IMR-90 (cell line): ENCODE data around the gene PET117. TPM values are rescaled to one million over a fixed set of nuclear protein-coding genes. Genes with fewer than 3 reads are reported as not detected.
"Not testable (repeated sequence)": the region's sequence is repeated elsewhere in the genome, so short reads cannot be mapped to it uniquely, and the experiment has no call there.

Experiments
- ATAC-seq: fragments of 200-7000 bp; cut with Tn5 transposase; 2 replicates; pipeline ENCODE4 v1.9.1; 2020; ENCODE audit warnings: low read depth, mild to moderate bottlenecking, moderate library complexity
- BruUV-seq: library from RNA; stranded (reverse); fragments of 400-500 nt; replicated peaks from 2 replicates; lab custom pipeline; 2021; lab: Mats Ljungman, UMichigan
- CTCF ChIA-PET: fragments of 300-600 bp; formaldehyde crosslinking; extraction: SDS; loops from one replicate; lab custom pipeline; 2021; ENCODE audit warnings: antibody characterized with exemption; lab: Yijun Ruan, JAX
- POLR2A ChIA-PET: fragments of 300-600 bp; sonication (Branson Sonifier 250); formaldehyde crosslinking; loops from one replicate; lab custom pipeline; 2022; ENCODE audit warnings: antibody characterized with exemption; ENCODE audit not compliant: unreplicated experiment; lab: Charles Lee
- DNase-seq: peaks from one replicate; pipeline ENCODE4 v3.0.0; 2013
- H2AFZ ChIP-seq: replicated peaks from 2 replicates; pipeline ENCODE3; 2013; ENCODE audit warnings: low read length, mild to moderate bottlenecking; ENCODE audit not compliant: poor library complexity
- H2AK5ac ChIP-seq: 2 replicates; pipeline ENCODE4 v1.6.1; 2013; ENCODE audit warnings: low read depth, low read length, inconsistent platforms
- H2AK9ac ChIP-seq: replicated peaks from 2 replicates; pipeline ENCODE3; 2013; ENCODE audit warnings: mild to moderate bottlenecking, low read depth, low read length, moderate library complexity; ENCODE audit not compliant: poor library complexity
- H2BK120ac ChIP-seq: 2 replicates; pipeline ENCODE4 v1.6.1; 2013; ENCODE audit warnings: low read depth, low read length, inconsistent platforms
- H2BK15ac ChIP-seq: 3 replicates; pipeline ENCODE4 v1.6.1; 2013; ENCODE audit warnings: low read depth, low read length, inconsistent platforms
- H2BK20ac ChIP-seq: 2 replicates; pipeline ENCODE4 v1.6.1; 2013; ENCODE audit warnings: low read depth, mild to moderate bottlenecking, inconsistent platforms, low read length, moderate library complexity
- H2BK5ac ChIP-seq: 2 replicates; pipeline ENCODE4 v1.6.1; 2013; ENCODE audit warnings: mild to moderate bottlenecking, low read depth, low read length, inconsistent platforms; ENCODE audit not compliant: poor library complexity, severe bottlenecking
- H3K14ac ChIP-seq: replicated peaks from 2 replicates; pipeline ENCODE4 v1.6.1; 2013; ENCODE audit warnings: low read depth, low read length, inconsistent platforms
- H3K18ac ChIP-seq: 2 replicates; pipeline ENCODE4 v1.6.1; 2013; ENCODE audit warnings: low read depth, low read length, control low read depth
- H3K23ac ChIP-seq: 2 replicates; pipeline ENCODE4 v1.6.1; 2013; ENCODE audit warnings: low read depth, low read length, inconsistent platforms
- H3K27ac ChIP-seq: 2 replicates; pipeline ENCODE4 v1.5.1; 2013; ENCODE audit warnings: mild to moderate bottlenecking, control low read depth, low read length; ENCODE audit not compliant: insufficient read depth
- H3K27me3 ChIP-seq: 2 replicates; pipeline ENCODE4 v1.6.1; 2013; ENCODE audit warnings: low read length; ENCODE audit not compliant: control insufficient read depth, insufficient read depth
- H3K36me3 ChIP-seq: 2 replicates; pipeline ENCODE4 v1.6.1; 2013; ENCODE audit warnings: low read length, mixed read lengths; ENCODE audit not compliant: control insufficient read depth, insufficient read depth
- H3K4ac ChIP-seq: 2 replicates; pipeline ENCODE4 v1.6.1; 2013; ENCODE audit warnings: low read depth, low read length, inconsistent platforms
- H3K4me1 ChIP-seq: 2 replicates; pipeline ENCODE4 v1.6.1; 2013; ENCODE audit warnings: low read length, mixed read lengths; ENCODE audit not compliant: control insufficient read depth, insufficient read depth
- H3K4me2 ChIP-seq: 2 replicates; pipeline ENCODE4 v1.6.1; 2013; ENCODE audit warnings: low read depth, mild to moderate bottlenecking, control low read depth, low read length, moderate library complexity
- H3K4me3 ChIP-seq: 2 replicates; pipeline ENCODE4 v1.5.1; 2013; ENCODE audit warnings: low read depth, mild to moderate bottlenecking, control low read depth, low read length, moderate library complexity; ENCODE audit not compliant: insufficient read depth
- H3K56ac ChIP-seq: 2 replicates; pipeline ENCODE4 v1.6.1; 2013; ENCODE audit warnings: low read length, inconsistent platforms; ENCODE audit not compliant: insufficient read depth; ENCODE audit errors: extremely low read depth
- H3K79me1 ChIP-seq, 2 experiments: 2 replicates each; pipeline ENCODE4 v1.6.1; 2013; ENCODE audit warnings: low read length in 2 of 2, inconsistent platforms in 1 of 2, low read depth in 1 of 2
- H3K9ac ChIP-seq: 2 replicates; pipeline ENCODE4 v1.6.1; 2013; ENCODE audit warnings: low read depth, low read length, control low read depth
- H3K9me1 ChIP-seq: 2 replicates; pipeline ENCODE4 v1.6.1; 2013; ENCODE audit warnings: low read length, inconsistent platforms; ENCODE audit not compliant: insufficient read depth
- H3K9me3 ChIP-seq: 2 replicates; pipeline ENCODE4 v1.6.1; 2013; ENCODE audit warnings: low read length; ENCODE audit not compliant: control insufficient read depth, insufficient read depth
- H4K20me1 ChIP-seq: 2 replicates; pipeline ENCODE4 v1.6.1; 2013; ENCODE audit warnings: low read length, inconsistent platforms; ENCODE audit not compliant: insufficient read depth
- H4K5ac ChIP-seq: 2 replicates; pipeline ENCODE4 v1.6.1; 2013; ENCODE audit warnings: mild to moderate bottlenecking, low read depth, low read length, control low read depth
- H4K8ac ChIP-seq, 2 experiments: 2 replicates each; pipeline ENCODE4 v1.6.1; 2013; ENCODE audit warnings: low read depth in 2 of 2, low read length in 2 of 2, control low read depth in 1 of 2, inconsistent platforms in 1 of 2
- H4K91ac ChIP-seq: 2 replicates; pipeline ENCODE4 v1.6.1; 2013; ENCODE audit warnings: low read depth, low read length, inconsistent platforms; ENCODE audit not compliant: insufficient read depth
- MAFK ChIP-seq: IDR thresholded peaks from 2 replicates; pipeline ENCODE4 v1.6.1; 2012; ENCODE audit warnings: low read depth, low read length, improper control_type of control experiment
- WGBS, 2 experiments: methylation state at CpG; one replicate each; pipeline versions ENCODE4 v1.1.5 to v1.1.7; 2013; ENCODE audit warnings: missing lambda C conversion rate in 2 of 2; ENCODE audit not compliant: insufficient read length in 1 of 2; ENCODE audit errors: extremely low coverage in 2 of 2; 5-methylcytosine and 5-hydroxymethylcytosine counted together
- dilution Hi-C: fragments of 300-500 bp; cut with HindIII; formaldehyde crosslinking; loops from one replicate; pipeline ENCODE4 v1.14.3; 2018; ENCODE audit warnings: low sequenced_read_pairs; ENCODE audit not compliant: unreplicated experiment
- in situ Hi-C: fragments of 300-500 bp; cut with MboI; formaldehyde crosslinking; loops from 3 replicates; pipeline ENCODE4 v1.14.3; 2019; ENCODE audit warnings: low sequenced_read_pairs, inconsistent platforms, mixed read lengths
- intact Hi-C: fragments of 100-400 bp; cut with micrococcal nuclease; formaldehyde crosslinking; loops from 2 replicates; pipeline ENCODE4 v1.10.0; 2022
- polyA plus RNA-seq, 3 experiments: library from polyadenylated mRNA; depleted of rRNA; stranded (reverse); fragments of >200 nt; gene quantifications; 2 replicates each; pipeline ENCODE4 v1.2.3, GENCODE V29; 2012; ENCODE audit warnings: low replicate concordance in 1 of 3
- total RNA-seq: library from RNA; depleted of rRNA; stranded (reverse); fragments of >200 nt; gene quantifications from 2 replicates; pipeline ENCODE4 v1.2.3, GENCODE V29; 2012

Gene PET117
- total and polyA plus RNA-seq, 2 of the 4 experiments (the other 2 are of a cell fraction), result 3.9 to 8.3 TPM

- H2AFZ ChIP-seq, result no peak overlapping the region
- ChIA-PET POLR2A (no interaction called here), CTCF (no interaction called here)
- no peak overlapping the region for H3K4me2 ChIP-seq
- H4K20me1 ChIP-seq, result no peaks in the 10 kb centered on the region
- H3K14ac ChIP-seq, result no peak overlapping the region
- no peak overlapping the region for H2AK9ac ChIP-seq
- no peak overlapping the region for H3K9ac ChIP-seq
- H3K9me3 ChIP-seq, result no peaks in the 10 kb centered on the region
- H3K27me3 ChIP-seq, result peaks cover 4% of the 10 kb centered on the region
- H2BK5ac ChIP-seq, result no peak overlapping the region
- intact Hi-C loops, result no loop called here
- H3K4ac ChIP-seq, result no peak overlapping the region
- H3K23ac ChIP-seq, result no peak overlapping the region
- H2BK120ac ChIP-seq, result no peak overlapping the region
- no peak overlapping the region for H3K56ac ChIP-seq
- WGBS, 2 experiments, result no CpG with 5 or more reads among the region's 5 CpGs
- BruUV-seq, result no TSS peak
- no peak for TF ChIP-seq MAFK
- no peak overlapping the region for H2BK20ac ChIP-seq
- no peak for DNase-seq
- H3K9me1 ChIP-seq, result no peaks in the 10 kb centered on the region
- H3K79me1 ChIP-seq, result no peaks in the 10 kb centered on the region
- no peak for ATAC-seq
- no peak overlapping the region for H3K18ac ChIP-seq
- H3K36me3 ChIP-seq, result no peaks in the 10 kb centered on the region
- H3K4me1 ChIP-seq, result no peaks in the 10 kb centered on the region
- H4K5ac ChIP-seq, result no peak overlapping the region
- no peak overlapping the region for H4K91ac ChIP-seq
- no peak overlapping the region for H4K8ac ChIP-seq
- dilution Hi-C loops, result no loop called here
- in situ Hi-C loops, result no loop called here
- H3K27ac ChIP-seq, result no peak overlapping the region
- H2BK15ac ChIP-seq, result no peak overlapping the region
- H2AK5ac ChIP-seq, result no peak overlapping the region
- H3K4me3 ChIP-seq, result no peak overlapping the region
Observed at GRCh38 chr20:18094191-18094590, 43.5 kb upstream of the PET117 start.

- H2BK5ac ChIP-seq, H3K36me3 ChIP-seq, H3K18ac ChIP-seq, H3K4me2 ChIP-seq, BruUV-seq, H4K20me1 ChIP-seq, CTCF ChIA-PET, H3K14ac ChIP-seq, H4K91ac ChIP-seq, POLR2A ChIA-PET, intact Hi-C loops, H4K5ac ChIP-seq, H2BK20ac ChIP-seq, H2BK120ac ChIP-seq, H3K9me1 ChIP-seq, H3K56ac ChIP-seq, ATAC-seq, H3K9ac ChIP-seq, H3K27ac ChIP-seq, H3K9me3 ChIP-seq, H3K23ac ChIP-seq, H2BK15ac ChIP-seq, H4K8ac ChIP-seq, dilution Hi-C loops, DNase-seq, in situ Hi-C loops, H3K4ac ChIP-seq, H3K4me1 ChIP-seq, H2AK9ac ChIP-seq, H2AK5ac ChIP-seq, H3K4me3 ChIP-seq, H3K79me1 ChIP-seq, H3K27me3 ChIP-seq, H2AFZ ChIP-seq: not testable (repeated sequence)
- WGBS, 2 experiments, result no CpG with 5 or more reads among the region's 11 CpGs
Observed at GRCh38 chr20:18100569-18100968, 37.1 kb upstream of the PET117 start.
